ENCODE measurements around the gene TCF12. TPM values are rescaled to one million over a fixed set of nuclear protein-coding genes. Genes with fewer than 3 reads are reported as not detected.
"Not testable (repeated sequence)": the region's sequence is repeated elsewhere in the genome, so short reads cannot be mapped to it uniquely, and the experiment has no call there.

The TCF12 gene
- total RNA-seq, 1 donor from 2014 or later = 164 TPM

DNA sequence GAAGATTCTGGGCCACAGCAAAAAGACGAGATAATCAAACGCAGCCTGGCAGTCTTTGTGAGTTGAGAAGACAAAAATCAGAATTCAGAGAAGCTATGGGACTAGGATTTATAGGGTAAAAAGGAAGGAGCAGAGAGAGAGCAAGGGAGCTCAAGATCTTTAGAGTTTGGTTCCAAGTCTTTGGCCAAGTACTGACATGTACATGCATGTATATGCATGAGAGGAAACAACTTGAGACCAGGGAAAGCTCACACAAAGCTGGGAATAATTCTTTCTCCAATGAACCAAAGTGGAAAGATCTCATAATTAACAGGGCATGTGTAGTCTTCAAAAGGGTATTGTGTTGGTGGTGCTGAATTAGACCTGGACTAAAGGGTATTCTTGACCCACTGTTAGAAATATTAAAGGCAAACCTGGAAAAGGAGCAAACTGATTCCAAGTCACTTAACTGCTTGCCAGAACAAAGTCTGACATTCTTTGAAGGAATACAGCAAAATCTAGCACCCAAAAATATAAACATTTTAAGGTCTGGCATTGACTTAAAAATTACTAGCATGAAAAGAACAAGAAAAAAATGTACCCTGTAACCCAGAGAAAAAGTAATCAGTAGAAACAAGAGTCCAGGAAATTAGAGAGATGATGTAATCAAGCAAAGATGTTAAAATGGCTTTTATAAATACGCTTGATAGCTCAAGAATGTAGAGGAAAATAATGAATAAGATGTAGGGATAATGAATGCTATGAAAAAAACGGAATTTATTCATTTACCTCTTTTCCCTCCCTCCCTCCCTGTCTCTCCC is 231.8 kb downstream of the TCF12 start:
- Mint-ChIP-seq H3K4me1 (ENCODE audit: unreplicated experiment) (peaks cover 72% of the 10 kb centered on the region), H3K9me3 (ENCODE audit: unreplicated experiment) (peaks cover 8% of the 10 kb centered on the region), H3K4me3 (ENCODE audit: unreplicated experiment) (peak overlapping the region; percentile 3), H3K36me3 (ENCODE audit: unreplicated experiment) (peaks cover 7% of the 10 kb centered on the region), H3K27me3 (ENCODE audit: unreplicated experiment) (no peaks in the 10 kb centered on the region), H3K27ac (ENCODE audit: unreplicated experiment) (peak overlapping the region; percentile 81)
- no peak for DNase-seq (ENCODE audit: extremely low spot score, unreplicated experiment)
- TF ChIP-seq, protein P1, sequence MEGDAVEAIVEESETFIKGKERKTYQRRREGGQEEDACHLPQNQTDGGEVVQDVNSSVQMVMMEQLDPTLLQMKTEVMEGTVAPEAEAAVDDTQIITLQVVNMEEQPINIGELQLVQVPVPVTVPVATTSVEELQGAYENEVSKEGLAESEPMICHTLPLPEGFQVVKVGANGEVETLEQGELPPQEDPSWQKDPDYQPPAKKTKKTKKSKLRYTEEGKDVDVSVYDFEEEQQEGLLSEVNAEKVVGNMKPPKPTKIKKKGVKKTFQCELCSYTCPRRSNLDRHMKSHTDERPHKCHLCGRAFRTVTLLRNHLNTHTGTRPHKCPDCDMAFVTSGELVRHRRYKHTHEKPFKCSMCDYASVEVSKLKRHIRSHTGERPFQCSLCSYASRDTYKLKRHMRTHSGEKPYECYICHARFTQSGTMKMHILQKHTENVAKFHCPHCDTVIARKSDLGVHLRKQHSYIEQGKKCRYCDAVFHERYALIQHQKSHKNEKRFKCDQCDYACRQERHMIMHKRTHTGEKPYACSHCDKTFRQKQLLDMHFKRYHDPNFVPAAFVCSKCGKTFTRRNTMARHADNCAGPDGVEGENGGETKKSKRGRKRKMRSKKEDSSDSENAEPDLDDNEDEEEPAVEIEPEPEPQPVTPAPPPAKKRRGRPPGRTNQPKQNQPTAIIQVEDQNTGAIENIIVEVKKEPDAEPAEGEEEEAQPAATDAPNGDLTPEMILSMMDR (IDR thresholded peaks at IDR 0.05) = no peak

DNA sequence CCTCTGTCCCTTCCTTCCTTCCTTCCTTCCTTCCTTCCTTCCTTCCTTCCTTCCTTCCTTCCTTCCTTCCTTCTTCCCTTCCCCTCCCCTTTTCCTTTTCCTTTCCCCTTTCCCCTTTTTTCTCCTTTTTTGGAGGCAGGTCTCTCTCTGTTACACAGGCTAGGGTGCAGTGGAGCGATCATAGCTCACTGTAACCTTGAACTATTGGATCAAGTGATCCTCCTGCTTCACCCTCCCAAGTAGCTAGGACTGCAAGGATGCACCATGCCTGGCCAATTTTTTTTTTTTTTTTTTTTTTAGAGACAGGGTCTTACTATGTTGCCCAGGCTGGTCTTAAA is 232.4 kb downstream of the TCF12 start:
- not testable (repeated sequence) for H3K9me3 Mint-ChIP-seq (ENCODE audit: unreplicated experiment); H3K36me3 Mint-ChIP-seq (ENCODE audit: unreplicated experiment); DNase-seq (ENCODE audit: extremely low spot score, unreplicated experiment); H3K4me3 Mint-ChIP-seq (ENCODE audit: unreplicated experiment); H3K27me3 Mint-ChIP-seq (ENCODE audit: unreplicated experiment)
- Mint-ChIP-seq H3K27ac (ENCODE audit: unreplicated experiment) (peak overlapping the region; percentile 81), H3K4me1 (ENCODE audit: unreplicated experiment) (peaks cover 72% of the 10 kb centered on the region)

DNA sequence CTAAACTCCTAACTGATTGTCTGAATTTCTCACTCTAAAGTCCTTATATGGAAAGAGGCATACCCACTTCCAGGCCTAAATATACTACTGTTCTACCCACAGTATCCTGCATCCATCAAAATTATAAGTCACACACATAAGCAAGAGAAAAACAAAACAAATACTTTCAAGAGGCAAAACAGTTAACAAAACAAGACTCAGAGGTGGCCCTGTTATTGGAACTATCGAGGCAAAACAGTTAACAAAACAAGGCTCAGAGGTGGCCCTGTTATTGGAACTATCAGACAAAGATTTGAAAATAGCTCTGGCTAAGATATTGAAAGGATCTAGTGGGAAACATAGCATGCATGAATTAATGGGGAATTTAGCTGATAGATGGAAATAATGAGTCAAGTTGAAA is 233.7 kb downstream of the TCF12 start:
- H3K27me3 Mint-ChIP-seq (ENCODE audit: unreplicated experiment) = no peaks in the 10 kb centered on the region
- TF ChIP-seq, protein P1 (IDR thresholded peaks at IDR 0.05) = no peak
- H3K36me3 Mint-ChIP-seq (ENCODE audit: unreplicated experiment) = peaks cover 7% of the 10 kb centered on the region
- peaks cover 8% of the 10 kb centered on the region for H3K9me3 Mint-ChIP-seq (ENCODE audit: unreplicated experiment)
- no peak for DNase-seq (ENCODE audit: extremely low spot score, unreplicated experiment)
- no peak overlapping the region for H3K4me3 Mint-ChIP-seq (ENCODE audit: unreplicated experiment)
- peaks cover 76% of the 10 kb centered on the region for H3K4me1 Mint-ChIP-seq (ENCODE audit: unreplicated experiment)
- peak overlapping the region; percentile 95 for H3K27ac Mint-ChIP-seq (ENCODE audit: unreplicated experiment)

DNA sequence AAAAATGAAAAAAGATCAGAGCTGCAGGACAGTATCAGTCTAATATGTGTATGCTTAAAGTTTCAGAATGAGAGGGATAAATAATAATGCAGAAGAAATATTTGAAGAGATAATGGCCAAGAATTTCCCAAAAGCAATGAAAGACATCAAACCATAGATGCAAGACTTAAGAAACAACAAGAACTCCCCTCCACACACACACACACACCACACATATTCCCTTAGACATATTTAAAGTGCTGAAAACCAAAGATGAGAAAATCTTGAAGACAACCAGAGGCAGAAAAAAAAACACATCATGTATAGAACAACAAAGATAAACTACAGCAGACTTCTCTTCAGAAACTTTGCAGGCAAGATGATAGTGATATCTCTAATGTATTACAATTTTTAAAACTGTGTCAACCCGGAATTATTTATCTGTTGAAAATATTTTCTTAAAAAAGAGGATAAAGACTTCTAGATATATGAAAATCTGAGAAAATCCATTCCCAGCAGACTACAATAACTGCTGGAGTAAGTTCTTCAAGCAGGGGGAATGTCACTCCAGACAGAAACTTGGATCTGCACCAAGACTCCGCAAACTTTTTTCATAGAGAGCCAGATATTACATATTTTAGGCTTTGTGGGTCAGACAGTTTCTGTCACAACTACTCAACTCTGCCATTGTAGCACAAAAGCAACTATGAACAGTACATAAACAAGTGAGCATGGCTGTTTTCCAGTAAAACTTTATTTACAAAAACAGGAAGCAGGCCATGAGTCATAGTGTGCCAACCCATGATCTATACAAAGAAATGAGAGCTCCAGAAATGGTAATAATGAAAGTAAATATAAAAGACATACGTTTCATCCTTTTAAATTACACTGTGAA is 234.5 kb downstream of the TCF12 start:
- Mint-ChIP-seq H3K9me3 (ENCODE audit: unreplicated experiment) (peaks cover 8% of the 10 kb centered on the region), H3K4me1 (ENCODE audit: unreplicated experiment) (peaks cover 68% of the 10 kb centered on the region), H3K36me3 (ENCODE audit: unreplicated experiment) (peaks cover 7% of the 10 kb centered on the region), H3K27ac (ENCODE audit: unreplicated experiment) (peak overlapping the region; percentile 95), H3K4me3 (ENCODE audit: unreplicated experiment) (peak overlapping the region; percentile 17), H3K27me3 (ENCODE audit: unreplicated experiment) (no peaks in the 10 kb centered on the region)
- DNase-seq (ENCODE audit: extremely low spot score, unreplicated experiment) = no peak
- TF ChIP-seq, protein P1 (IDR thresholded peaks at IDR 0.05) = no peak

DNA sequence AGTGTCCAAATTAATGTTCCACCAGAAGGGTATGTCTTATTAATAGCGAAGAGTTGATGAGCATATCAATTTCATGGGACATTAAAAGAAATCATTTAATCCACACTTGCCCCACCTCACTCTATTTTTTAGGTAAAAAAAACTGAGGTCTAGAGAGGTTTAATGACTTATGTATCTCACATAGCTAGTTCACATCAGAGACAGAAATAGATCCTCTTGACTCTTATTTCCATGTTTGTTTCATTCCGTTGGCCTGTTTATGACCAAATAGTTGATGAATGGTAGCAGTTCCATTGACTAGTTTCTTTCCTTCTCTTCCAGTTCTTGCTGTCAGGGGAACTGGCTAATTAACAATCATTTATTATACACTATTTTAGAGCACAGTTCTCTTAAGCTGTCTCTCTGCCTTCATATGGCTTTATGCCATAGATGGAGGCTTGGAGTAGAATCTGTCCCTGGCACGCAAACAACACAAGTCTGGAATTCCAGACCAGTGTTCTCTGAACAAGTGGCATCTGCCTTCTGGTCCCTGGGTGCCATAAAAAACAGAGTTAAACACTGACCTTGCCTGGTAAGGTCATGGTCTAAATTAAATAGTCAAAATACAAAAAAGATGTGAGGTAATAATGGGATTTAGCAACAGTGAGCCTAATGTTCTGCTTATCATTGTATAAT is 237.9 kb downstream of the TCF12 start:
- TF ChIP-seq, protein P1 (IDR thresholded peaks at IDR 0.05) = no peak
- H3K36me3 Mint-ChIP-seq (ENCODE audit: unreplicated experiment) = peaks cover 7% of the 10 kb centered on the region
- H3K27me3 Mint-ChIP-seq (ENCODE audit: unreplicated experiment) = no peaks in the 10 kb centered on the region
- H3K9me3 Mint-ChIP-seq (ENCODE audit: unreplicated experiment) = peaks cover 8% of the 10 kb centered on the region
- no peak for DNase-seq (ENCODE audit: extremely low spot score, unreplicated experiment)
- no peak overlapping the region for H3K4me3 Mint-ChIP-seq (ENCODE audit: unreplicated experiment)
- peak overlapping the region; percentile 72 for H3K27ac Mint-ChIP-seq (ENCODE audit: unreplicated experiment)
- peaks cover 57% of the 10 kb centered on the region for H3K4me1 Mint-ChIP-seq (ENCODE audit: unreplicated experiment)

Measured in osteocyte (in vitro differentiated cells).